PFSK-1 (cell line): ENCODE data around the gene RHOC.

Experiments used
- FOXP2 ChIP-seq: optimal IDR thresholded peaks from 2 replicates; pipeline ENCODE3; 2011; ENCODE audit warnings: borderline replicate concordance, control low read depth, inconsistent platforms; ENCODE audit not compliant: insufficient read depth; ENCODE audit errors: extremely low read length, extremely low read depth
- POLR2AphosphoS5 ChIP-seq: IDR thresholded peaks from 2 replicates; pipeline ENCODE4 v1.6.1; 2012; ENCODE audit warnings: low read depth, mild to moderate bottlenecking, control low read depth, low read length, moderate library complexity
- SIN3A ChIP-seq: IDR thresholded peaks from 2 replicates; pipeline ENCODE4 v1.6.1; 2012; ENCODE audit warnings: mild to moderate bottlenecking, low read length, moderate library complexity, borderline replicate concordance; ENCODE audit not compliant: insufficient read depth
- TAF1 ChIP-seq: IDR thresholded peaks from 2 replicates; pipeline ENCODE4 v1.6.1; 2012; ENCODE audit warnings: low read length, control low read depth, borderline replicate concordance; ENCODE audit not compliant: insufficient read depth
- TF ChIP-seq, protein P1 (sequence below), 2 experiments: IDR thresholded peaks; 2 replicates each; pipeline versions ENCODE4 v1.6.1 to v1.8.0; 2011 to 2012; ENCODE audit warnings: low read depth in 2 of 2, low read length in 2 of 2, control low read depth in 1 of 2, inconsistent platforms in 1 of 2, mild to moderate bottlenecking in 1 of 2, moderate library complexity in 1 of 2; ENCODE audit not compliant: insufficient read depth in 1 of 2

- no peak for TF ChIP-seq FOXP2
- no peak for TF ChIP-seq POLR2AphosphoS5
- TF ChIP-seq, protein P1, sequence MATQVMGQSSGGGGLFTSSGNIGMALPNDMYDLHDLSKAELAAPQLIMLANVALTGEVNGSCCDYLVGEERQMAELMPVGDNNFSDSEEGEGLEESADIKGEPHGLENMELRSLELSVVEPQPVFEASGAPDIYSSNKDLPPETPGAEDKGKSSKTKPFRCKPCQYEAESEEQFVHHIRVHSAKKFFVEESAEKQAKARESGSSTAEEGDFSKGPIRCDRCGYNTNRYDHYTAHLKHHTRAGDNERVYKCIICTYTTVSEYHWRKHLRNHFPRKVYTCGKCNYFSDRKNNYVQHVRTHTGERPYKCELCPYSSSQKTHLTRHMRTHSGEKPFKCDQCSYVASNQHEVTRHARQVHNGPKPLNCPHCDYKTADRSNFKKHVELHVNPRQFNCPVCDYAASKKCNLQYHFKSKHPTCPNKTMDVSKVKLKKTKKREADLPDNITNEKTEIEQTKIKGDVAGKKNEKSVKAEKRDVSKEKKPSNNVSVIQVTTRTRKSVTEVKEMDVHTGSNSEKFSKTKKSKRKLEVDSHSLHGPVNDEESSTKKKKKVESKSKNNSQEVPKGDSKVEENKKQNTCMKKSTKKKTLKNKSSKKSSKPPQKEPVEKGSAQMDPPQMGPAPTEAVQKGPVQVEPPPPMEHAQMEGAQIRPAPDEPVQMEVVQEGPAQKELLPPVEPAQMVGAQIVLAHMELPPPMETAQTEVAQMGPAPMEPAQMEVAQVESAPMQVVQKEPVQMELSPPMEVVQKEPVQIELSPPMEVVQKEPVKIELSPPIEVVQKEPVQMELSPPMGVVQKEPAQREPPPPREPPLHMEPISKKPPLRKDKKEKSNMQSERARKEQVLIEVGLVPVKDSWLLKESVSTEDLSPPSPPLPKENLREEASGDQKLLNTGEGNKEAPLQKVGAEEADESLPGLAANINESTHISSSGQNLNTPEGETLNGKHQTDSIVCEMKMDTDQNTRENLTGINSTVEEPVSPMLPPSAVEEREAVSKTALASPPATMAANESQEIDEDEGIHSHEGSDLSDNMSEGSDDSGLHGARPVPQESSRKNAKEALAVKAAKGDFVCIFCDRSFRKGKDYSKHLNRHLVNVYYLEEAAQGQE (IDR thresholded peaks at IDR 0.05; ENCODE audit: insufficient read depth in 1 of 2, low read depth in 2 of 2, low read length in 2 of 2), result no peak
- no peak for TF ChIP-seq SIN3A
- no peak for TF ChIP-seq TAF1
These were observed 15.1 kb upstream of the RHOC start for GRCh38 chr1:112721966-112722524.
